ENCODE results near the gene SHANK3. TPM values are rescaled to one million over a fixed set of nuclear protein-coding genes. Genes with fewer than 3 reads are reported as not detected.

Gene SHANK3
- total RNA-seq, 4 donors from 2014 or later: 2.7 to 30.3 (median 6.3) TPM

DNA sequence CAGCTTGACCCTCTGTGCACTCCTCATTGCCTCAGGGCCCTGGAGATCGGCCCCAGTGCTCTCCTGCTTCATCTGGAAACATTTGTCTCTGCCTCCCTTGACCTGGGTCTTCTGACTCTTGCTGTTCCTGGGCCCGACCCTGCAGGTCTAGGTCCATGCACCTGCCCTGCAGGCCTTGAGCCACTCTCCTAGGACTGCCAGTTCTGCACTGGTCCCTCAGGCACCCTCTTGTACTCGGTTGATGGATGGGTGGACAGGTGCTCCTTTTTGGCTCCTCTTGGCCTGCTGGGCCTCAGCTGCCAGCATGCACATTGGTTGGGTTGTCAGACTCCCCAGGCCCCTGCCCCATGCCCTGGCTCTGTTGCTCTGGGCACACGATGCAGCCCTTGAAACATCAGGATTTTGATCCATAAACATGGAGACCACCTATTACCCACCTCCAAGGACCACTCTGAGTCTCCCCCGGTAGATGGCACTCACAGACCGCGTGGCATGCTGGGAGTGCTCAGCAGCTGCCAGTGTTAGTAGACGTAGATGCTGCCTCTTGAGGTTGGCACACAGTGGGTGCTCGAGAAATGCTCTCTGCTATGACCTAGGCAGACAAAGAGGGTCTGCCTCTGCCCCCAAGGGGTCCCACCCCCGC lies 45.2 kb downstream of the SHANK3 start:
- Histone ChIP-seq H3K27me3 (peaks cover 28% of the 10 kb centered on the region), H3K27ac (no peak overlapping the region), H3K4me1 (no peaks in the 10 kb centered on the region), H3K4me3 (no peak overlapping the region), H3K36me3 (no peaks in the 10 kb centered on the region), H3K9me3 (no peaks in the 10 kb centered on the region)
- in situ Hi-C loops (cut with MboI; ENCODE audit: low pct_ligation_motif_present in 1 of 4, low pct_unique_long_range_greater_than_20kb in 1 of 4, low sequenced_read_pairs in 3 of 4): no loop called here
- TF ChIP-seq EP300 (IDR thresholded peaks at IDR 0.05; ENCODE audit: low read depth): no peak
- no peak for TF ChIP-seq POLR2A (IDR thresholded peaks at IDR 0.05)
- TF ChIP-seq, protein P1, sequence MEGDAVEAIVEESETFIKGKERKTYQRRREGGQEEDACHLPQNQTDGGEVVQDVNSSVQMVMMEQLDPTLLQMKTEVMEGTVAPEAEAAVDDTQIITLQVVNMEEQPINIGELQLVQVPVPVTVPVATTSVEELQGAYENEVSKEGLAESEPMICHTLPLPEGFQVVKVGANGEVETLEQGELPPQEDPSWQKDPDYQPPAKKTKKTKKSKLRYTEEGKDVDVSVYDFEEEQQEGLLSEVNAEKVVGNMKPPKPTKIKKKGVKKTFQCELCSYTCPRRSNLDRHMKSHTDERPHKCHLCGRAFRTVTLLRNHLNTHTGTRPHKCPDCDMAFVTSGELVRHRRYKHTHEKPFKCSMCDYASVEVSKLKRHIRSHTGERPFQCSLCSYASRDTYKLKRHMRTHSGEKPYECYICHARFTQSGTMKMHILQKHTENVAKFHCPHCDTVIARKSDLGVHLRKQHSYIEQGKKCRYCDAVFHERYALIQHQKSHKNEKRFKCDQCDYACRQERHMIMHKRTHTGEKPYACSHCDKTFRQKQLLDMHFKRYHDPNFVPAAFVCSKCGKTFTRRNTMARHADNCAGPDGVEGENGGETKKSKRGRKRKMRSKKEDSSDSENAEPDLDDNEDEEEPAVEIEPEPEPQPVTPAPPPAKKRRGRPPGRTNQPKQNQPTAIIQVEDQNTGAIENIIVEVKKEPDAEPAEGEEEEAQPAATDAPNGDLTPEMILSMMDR (IDR thresholded peaks at IDR 0.05): no peak
- TF ChIP-seq POLR2AphosphoS5 (IDR thresholded peaks at IDR 0.05): no peak
- intact Hi-C loops (cut with DNase I; ENCODE audit: low total_unique reads): no loop called here
- no peak for DNase-seq
- WGBS, 2 donors (ENCODE audit: low coverage in 1 of 2): 82% methylated on average over 10 of the region's 10 CpGs; no CpG with 5 or more reads in 1 of the 2 donors

DNA sequence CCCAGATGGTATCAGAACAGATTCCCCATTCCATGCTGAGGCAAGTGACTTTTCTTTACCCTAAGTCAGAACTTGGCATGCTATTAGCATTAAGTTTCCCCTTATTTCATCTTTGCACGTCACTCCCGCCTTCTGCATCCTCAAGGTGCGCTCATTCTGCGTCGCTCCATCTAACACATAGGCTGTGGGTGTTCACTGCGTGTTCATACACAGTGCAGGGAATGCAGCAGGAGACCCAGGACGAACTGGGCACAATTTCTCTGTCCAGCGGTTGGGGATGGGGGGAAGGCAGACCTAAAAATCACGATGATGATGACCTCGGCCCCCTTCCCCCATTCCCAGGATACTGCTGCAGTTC lies 45.7 kb downstream of the SHANK3 start:
- Histone ChIP-seq H3K4me3 (no peak overlapping the region), H3K4me1 (no peaks in the 10 kb centered on the region), H3K9me3 (no peaks in the 10 kb centered on the region), H3K27ac (no peak overlapping the region), H3K27me3 (peaks cover 28% of the 10 kb centered on the region), H3K36me3 (no peaks in the 10 kb centered on the region)
- intact Hi-C loops (cut with DNase I; ENCODE audit: low total_unique reads) (no loop called here), in situ Hi-C loops (cut with MboI; ENCODE audit: low pct_ligation_motif_present in 1 of 4, low pct_unique_long_range_greater_than_20kb in 1 of 4, low sequenced_read_pairs in 3 of 4) (no loop called here)
- TF ChIP-seq POLR2A (IDR thresholded peaks at IDR 0.05) (no peak), POLR2AphosphoS5 (IDR thresholded peaks at IDR 0.05) (no peak), EP300 (IDR thresholded peaks at IDR 0.05; ENCODE audit: low read depth) (no peak)
- TF ChIP-seq, protein P1 (IDR thresholded peaks at IDR 0.05): no peak
- 93% methylated on average over 5 to 10 of the region's 10 CpGs for WGBS, 2 donors (ENCODE audit: low coverage in 1 of 2)
- no peak for DNase-seq

DNA sequence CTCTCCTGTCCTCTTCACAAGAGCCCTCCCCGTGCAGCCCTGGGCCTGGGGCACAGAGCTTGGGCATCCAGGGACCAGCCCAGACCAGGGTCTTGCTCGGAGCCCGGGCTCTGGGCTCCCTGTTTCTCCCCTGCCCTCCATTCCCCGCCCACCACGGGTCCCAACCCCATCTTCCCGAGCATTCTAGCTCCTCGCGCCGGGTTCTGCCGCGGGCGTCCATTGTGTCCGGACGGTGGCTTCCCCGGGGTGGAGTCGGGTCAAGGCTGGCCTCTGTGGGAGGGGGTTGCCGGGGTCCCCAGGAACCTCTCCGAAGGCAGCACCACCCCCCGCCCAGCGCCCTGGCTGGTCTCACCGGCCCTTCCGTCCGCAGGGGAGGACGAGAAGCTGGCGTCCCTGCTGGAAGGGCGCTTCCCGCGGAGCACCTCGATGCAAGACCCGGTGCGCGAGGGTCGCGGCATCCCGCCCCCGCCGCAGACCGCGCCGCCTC lies 47.2 kb downstream of the SHANK3 start:
- no peak for TF ChIP-seq POLR2A (IDR thresholded peaks at IDR 0.05)
- TF ChIP-seq, protein P1 (IDR thresholded peaks at IDR 0.05): no peak
- TF ChIP-seq EP300 (IDR thresholded peaks at IDR 0.05; ENCODE audit: low read depth): no peak
- no peak for TF ChIP-seq POLR2AphosphoS5 (IDR thresholded peaks at IDR 0.05)
- peaks cover 28% of the 10 kb centered on the region for H3K27me3 ChIP-seq
- no peaks in the 10 kb centered on the region for H3K4me1 ChIP-seq
- in situ Hi-C loops (cut with MboI; ENCODE audit: low pct_ligation_motif_present in 1 of 4, low pct_unique_long_range_greater_than_20kb in 1 of 4, low sequenced_read_pairs in 3 of 4) (no loop called here), intact Hi-C loops (cut with DNase I; ENCODE audit: low total_unique reads) (no loop called here)
- H3K9me3 ChIP-seq: no peaks in the 10 kb centered on the region
- 46 to 55% methylated on average over 4 to 36 of the region's 40 CpGs for WGBS, 2 donors (ENCODE audit: low coverage in 1 of 2)
- H3K36me3 ChIP-seq: no peaks in the 10 kb centered on the region
- DNase-seq: no peak
- no peak overlapping the region for H3K4me3 ChIP-seq
- H3K27ac ChIP-seq: no peak overlapping the region

DNA sequence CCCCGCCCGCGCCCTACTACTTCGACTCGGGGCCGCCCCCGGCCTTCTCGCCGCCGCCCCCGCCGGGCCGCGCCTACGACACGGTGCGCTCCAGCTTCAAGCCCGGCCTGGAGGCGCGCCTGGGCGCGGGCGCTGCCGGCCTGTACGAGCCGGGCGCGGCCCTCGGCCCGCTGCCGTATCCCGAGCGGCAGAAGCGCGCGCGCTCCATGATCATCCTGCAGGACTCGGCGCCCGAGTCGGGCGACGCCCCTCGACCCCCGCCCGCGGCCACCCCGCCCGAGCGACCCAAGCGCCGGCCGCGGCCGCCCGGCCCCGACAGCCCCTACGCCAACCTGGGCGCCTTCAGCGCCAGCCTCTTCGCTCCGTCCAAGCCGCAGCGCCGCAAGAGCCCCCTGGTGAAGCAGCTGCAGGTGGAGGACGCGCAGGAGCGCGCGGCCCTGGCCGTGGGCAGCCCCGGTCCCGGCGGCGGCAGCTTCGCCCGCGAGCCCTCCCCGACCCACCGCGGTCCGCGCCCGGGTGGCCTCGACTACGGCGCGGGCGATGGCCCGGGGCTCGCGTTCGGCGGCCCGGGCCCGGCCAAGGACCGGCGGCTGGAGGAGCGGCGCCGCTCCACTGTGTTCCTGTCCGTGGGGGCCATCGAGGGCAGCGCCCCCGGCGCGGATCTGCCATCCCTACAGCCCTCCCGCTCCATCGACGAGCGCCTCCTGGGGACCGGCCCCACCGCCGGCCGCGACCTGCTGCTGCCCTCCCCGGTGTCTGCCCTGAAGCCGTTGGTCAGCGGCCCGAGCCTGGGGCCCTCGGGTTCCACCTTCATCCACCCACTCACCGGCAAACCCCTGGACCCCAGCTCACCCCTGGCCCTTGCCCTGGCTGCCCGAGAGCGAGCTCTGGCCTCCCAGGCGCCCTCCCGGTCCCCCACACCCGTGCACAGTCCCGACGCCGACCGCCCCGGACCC lies 48.0 kb downstream of the SHANK3 start:
- Histone ChIP-seq H3K4me3 (no peak overlapping the region), H3K36me3 (no peaks in the 10 kb centered on the region)

More for the DNA sequence above, 48.0 kb downstream of the SHANK3 start:
- no peak for DNase-seq
- H3K27me3 ChIP-seq: peaks cover 28% of the 10 kb centered on the region
- in situ Hi-C loops (cut with MboI; ENCODE audit: low pct_ligation_motif_present in 1 of 4, low pct_unique_long_range_greater_than_20kb in 1 of 4, low sequenced_read_pairs in 3 of 4) (no loop called here), intact Hi-C loops (cut with DNase I; ENCODE audit: low total_unique reads) (no loop called here)
- no peaks in the 10 kb centered on the region for H3K4me1 ChIP-seq
- H3K27ac ChIP-seq: no peak overlapping the region
- TF ChIP-seq POLR2AphosphoS5 (IDR thresholded peaks at IDR 0.05): no peak
- TF ChIP-seq, protein P1 (IDR thresholded peaks at IDR 0.05): no peak
- no peak for TF ChIP-seq POLR2A (IDR thresholded peaks at IDR 0.05)
- no peak for TF ChIP-seq EP300 (IDR thresholded peaks at IDR 0.05; ENCODE audit: low read depth)
- 72% methylated on average over 84 of the region's 132 CpGs; no CpG with 5 or more reads in 1 of the 2 donors for WGBS, 2 donors (ENCODE audit: low coverage in 1 of 2)
- no peaks in the 10 kb centered on the region for H3K9me3 ChIP-seq

Measured in transverse colon (tissue), 4 donors.